Urothelium cell line (cell line): ENCODE results near the gene EMC1.
"Not testable (repeated sequence)": the region's sequence is repeated elsewhere in the genome, so short reads cannot be mapped to it uniquely, and the experiment has no call there.

Experiments used
- DNase-seq: peaks from one replicate; pipeline ENCODE4 v3.0.0; 2011; ENCODE audit warnings: low spot score, mixed read lengths
- FAIRE-seq: peaks from 2 replicates; lab custom pipeline; 2011; peaks lifted over from hg19 to GRCh38; lab: Jason Lieb, UNC

EMC1 gene

GRCh38 chr1:19197845-19198244 is 53.5 kb downstream of the EMC1 start:
- DNase-seq (no peak), FAIRE-seq (no peak)

DNA sequence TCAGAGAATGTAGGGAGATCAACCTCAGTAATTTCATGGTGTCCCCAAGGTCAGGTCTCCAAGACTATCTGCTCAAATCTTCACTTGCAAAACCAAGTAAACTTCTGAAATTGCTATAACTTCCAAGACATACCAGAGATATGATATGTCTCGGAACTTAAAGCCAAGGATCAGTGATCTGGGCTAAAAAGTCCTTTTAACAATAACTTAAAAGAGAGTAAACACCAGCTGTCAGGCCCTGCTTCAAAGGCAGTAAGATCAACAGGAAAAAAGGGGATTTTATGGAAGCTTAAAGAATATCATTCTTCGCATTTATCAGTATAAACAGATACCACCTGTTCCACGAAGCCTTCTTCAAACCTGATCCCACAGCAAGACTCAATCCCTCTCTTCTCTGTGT is 55.0 kb downstream of the EMC1 start:
- DNase-seq (no peak), FAIRE-seq (no peak)

- DNase-seq (no peak), FAIRE-seq (no peak)
Observed at GRCh38 chr1:19193004-19193403, 58.3 kb downstream of the EMC1 start.

DNA sequence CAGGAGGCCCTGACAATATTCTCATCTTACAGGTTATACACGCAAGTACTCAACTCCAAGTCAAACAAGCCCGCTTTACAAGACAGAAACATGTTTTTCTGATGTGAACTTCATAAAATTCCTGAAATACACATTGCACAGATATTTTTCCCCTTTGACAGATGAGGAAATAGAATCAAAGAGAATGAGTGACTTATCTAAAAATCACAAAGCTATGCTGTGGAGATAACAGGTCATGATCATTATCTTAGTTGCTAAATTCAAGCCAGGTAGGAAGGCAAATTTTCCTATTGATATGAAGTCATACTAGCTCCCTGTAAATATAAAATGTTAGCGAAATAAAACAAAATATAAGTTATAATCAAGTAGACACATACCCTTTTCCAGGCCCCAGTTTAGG is 59.5 kb downstream of the EMC1 start:
- no peak for FAIRE-seq
- DNase-seq, result no peak

GRCh38 chr1:19190468-19190867 is 60.9 kb downstream of the EMC1 start:
- no peak for DNase-seq
- FAIRE-seq, result no peak

GRCh38 chr1:19189270-19189669 is 62.1 kb downstream of the EMC1 start:
- no peak for DNase-seq
- FAIRE-seq, result no peak

DNA sequence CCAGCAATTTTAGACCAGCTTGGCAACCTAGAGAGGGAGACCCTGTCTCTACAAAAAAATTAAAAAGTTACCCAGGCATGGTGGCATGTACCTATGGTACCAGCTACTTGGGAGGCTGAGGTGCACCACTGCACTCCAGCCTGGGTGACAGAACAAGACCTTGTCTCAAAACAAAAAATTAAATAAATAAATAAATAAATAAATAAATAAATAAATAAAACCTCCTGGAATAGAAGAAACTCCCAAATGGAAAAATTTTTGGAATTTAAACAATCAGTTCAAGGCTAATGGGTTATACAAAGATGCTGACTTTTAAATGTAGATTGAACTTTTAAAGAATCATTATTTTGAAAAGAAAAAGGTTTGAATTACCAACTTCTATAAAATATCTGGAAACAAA is 63.5 kb downstream of the EMC1 start:
- DNase-seq (no peak), FAIRE-seq (no peak)

DNA sequence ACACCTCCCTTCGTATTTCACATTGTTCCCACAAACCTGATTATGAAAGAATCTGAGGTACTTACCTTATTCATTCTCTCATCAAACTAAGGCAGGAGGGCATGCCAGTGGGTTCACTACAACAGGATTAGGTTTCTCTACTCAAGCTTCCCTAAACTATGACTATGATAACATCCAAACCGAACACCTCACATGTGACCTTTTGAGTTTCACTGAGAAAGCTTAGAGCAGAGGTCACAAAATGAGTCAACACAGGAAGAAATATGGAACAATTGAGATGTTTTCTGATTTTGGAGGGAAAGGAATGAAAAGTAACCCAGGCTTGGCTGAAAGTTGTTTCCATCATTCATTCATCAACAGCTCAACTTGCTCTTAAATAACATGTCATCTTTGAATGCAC is 65.3 kb downstream of the EMC1 start:
- DNase-seq (no peak), FAIRE-seq (no peak)

- DNase-seq (no peak), FAIRE-seq (no peak)
Observed at GRCh38 chr1:19182223-19182622, 69.1 kb downstream of the EMC1 start.

GRCh38 chr1:19180265-19180657 is 71.1 kb downstream of the EMC1 start:
- DNase-seq, FAIRE-seq: not testable (repeated sequence)

- FAIRE-seq, result no peak
- DNase-seq, result no peak
Observed at GRCh38 chr1:19179597-19180264, 71.6 kb downstream of the EMC1 start.

GRCh38 chr1:19178734-19179398 is 72.5 kb downstream of the EMC1 start:
- FAIRE-seq (no peak), DNase-seq (no peak)

DNA sequence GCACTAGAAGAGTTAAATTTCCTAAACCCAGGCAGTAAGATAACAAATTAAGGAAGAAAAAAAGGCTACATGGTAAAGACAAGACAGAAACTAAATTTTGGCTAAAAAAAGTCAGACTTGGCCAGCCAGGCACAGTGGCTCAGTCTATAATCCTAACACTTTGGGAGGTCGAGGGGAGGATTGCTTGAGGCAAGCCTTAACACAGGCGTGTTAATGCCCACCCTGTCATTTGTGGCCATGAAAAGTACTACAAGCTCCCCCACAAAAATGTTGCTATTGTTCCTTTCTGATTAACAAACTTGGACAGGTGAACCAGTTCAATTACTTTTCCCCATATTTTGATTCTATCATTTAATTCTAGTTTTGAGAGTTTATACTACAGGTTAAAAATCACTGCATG is 73.5 kb downstream of the EMC1 start:
- FAIRE-seq, result no peak
- DNase-seq, result no peak

DNA sequence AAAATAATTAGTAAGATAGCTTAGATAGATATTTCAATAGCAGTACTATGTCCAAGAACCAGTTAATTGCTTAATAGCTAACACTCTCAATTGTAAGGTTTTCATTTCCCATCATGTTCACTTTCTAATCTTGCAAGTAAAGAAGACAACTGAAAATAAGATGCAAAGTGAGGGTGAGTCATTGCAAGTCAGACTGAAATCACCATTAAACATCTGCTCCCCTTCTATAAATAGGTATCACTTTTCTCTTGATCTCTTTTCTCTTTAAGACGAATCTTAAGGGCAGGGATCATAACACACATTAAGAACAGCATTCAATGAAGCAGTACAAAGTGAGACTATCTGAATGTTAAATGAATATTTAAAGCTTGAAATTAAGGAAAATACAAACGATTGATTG is 81.7 kb downstream of the EMC1 start:
- DNase-seq (no peak), FAIRE-seq (no peak)

DNA sequence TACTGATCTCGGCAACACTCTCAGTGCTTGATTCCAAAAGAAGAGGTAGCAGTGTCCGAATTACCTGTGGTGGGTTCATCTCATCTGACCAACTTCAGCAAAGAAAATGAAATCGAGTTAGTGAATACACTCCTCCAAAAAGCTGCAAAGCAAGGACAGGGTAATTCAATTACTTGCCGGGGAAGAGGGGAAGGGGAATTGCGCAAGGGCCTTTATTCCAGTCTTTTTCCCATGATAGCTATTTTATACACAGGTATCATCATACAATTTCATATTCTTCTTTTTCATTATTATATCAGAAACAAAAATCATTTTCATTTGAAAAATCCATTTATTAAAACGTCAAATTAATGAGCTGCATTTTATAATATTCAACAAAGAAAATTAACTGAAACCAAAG is 84.2 kb downstream of the EMC1 start:
- FAIRE-seq (no peak), DNase-seq (no peak)

GRCh38 chr1:19166066-19166465 is 85.3 kb downstream of the EMC1 start:
- FAIRE-seq (no peak), DNase-seq (no peak)
